Fibroblast of lung (primary cell): Measurements from ENCODE around the gene SPATA2L. TPM values are rescaled to one million over a fixed set of nuclear protein-coding genes. Genes with fewer than 3 reads are reported as not detected.

Source experiments
- DNase-seq, 2 donors: peaks; one replicate each; pipeline versions ENCODE4 v3.0.0 to v3.0.0-alpha.2; 2010; ENCODE audit warnings: low read depth in 2 of 2
- H2AFZ ChIP-seq: 2 replicates; pipeline ENCODE4 v1.5.1; 2012; ENCODE audit warnings: low read length, control low read depth, inconsistent platforms
- H3K27ac ChIP-seq: 2 replicates; pipeline ENCODE4 v1.5.1; 2011; ENCODE audit warnings: low read length, control low read depth; ENCODE audit not compliant: insufficient read depth
- H3K27me3 ChIP-seq: 2 replicates; pipeline ENCODE4 v1.5.1; 2011; ENCODE audit warnings: mild to moderate bottlenecking, low read length; ENCODE audit not compliant: control insufficient read depth, insufficient read depth
- H3K36me3 ChIP-seq: 2 replicates; pipeline ENCODE4 v1.5.1; 2011; ENCODE audit warnings: low read length; ENCODE audit not compliant: control insufficient read depth, insufficient read depth
- H3K4me1 ChIP-seq: 2 replicates; pipeline ENCODE4 v1.5.1; 2011; ENCODE audit warnings: low read length; ENCODE audit not compliant: control insufficient read depth, insufficient read depth; ENCODE audit errors: extremely low read depth
- H3K4me2 ChIP-seq: 2 replicates; pipeline ENCODE4 v1.5.1; 2011; ENCODE audit warnings: low read length, control low read depth; ENCODE audit not compliant: insufficient read depth; ENCODE audit errors: extremely low read depth
- H3K4me3 ChIP-seq, 4 experiments: fragments of 200-600 bp in 1 of 4; sonication (generic) in 1 of 4; replicated peaks in 1 of 4; 2 replicates each; pipeline ENCODE4 v1.5.1; 2011 to 2016; ENCODE audit warnings: low read length in 4 of 4, low read depth in 3 of 4, mild to moderate bottlenecking in 3 of 4, control low read depth in 2 of 4, inconsistent platforms in 1 of 4, mixed read lengths in 1 of 4; ENCODE audit not compliant: insufficient read depth in 1 of 4; ENCODE audit errors: control extremely low read depth in 1 of 4
- H3K79me2 ChIP-seq: 2 replicates; pipeline ENCODE4 v1.5.1; 2012; ENCODE audit warnings: mild to moderate bottlenecking, low read length, inconsistent platforms; ENCODE audit not compliant: control insufficient read depth, insufficient read depth
- H3K9ac ChIP-seq: 2 replicates; pipeline ENCODE4 v1.5.1; 2011; ENCODE audit warnings: mild to moderate bottlenecking, low read length, control low read depth; ENCODE audit not compliant: insufficient read depth
- H3K9me3 ChIP-seq: 2 replicates; pipeline ENCODE4 v1.5.1; 2012; ENCODE audit warnings: low read depth, low read length; ENCODE audit not compliant: control insufficient read depth, insufficient read depth
- H4K20me1 ChIP-seq: 2 replicates; pipeline ENCODE4 v1.5.1; 2011; ENCODE audit warnings: low read length; ENCODE audit not compliant: control insufficient read depth, insufficient read depth; ENCODE audit errors: extremely low read depth
- EZH2 ChIP-seq: IDR thresholded peaks from 2 replicates; pipeline ENCODE4 v1.5.1; 2012; ENCODE audit warnings: low read length, control low read depth, mild to moderate bottlenecking; ENCODE audit errors: missing control alignments
- polyA plus RNA-seq, 2 donors: library from polyadenylated mRNA; depleted of rRNA in 1 of 2; stranded (reverse) in 1 of 2; unstranded in 1 of 2; fragments of >200 nt; gene quantifications; 2 replicates each; pipeline ENCODE4 v1.2.1, GENCODE V29; 2011 to 2012; ENCODE audit warnings: missing spikeins in 1 of 2
- total RNA-seq: library from RNA; depleted of rRNA; stranded (reverse); fragments of >200 nt; gene quantifications from 2 replicates; pipeline ENCODE4 v1.2.1, GENCODE V29; 2014
- TF ChIP-seq, protein P1 (sequence below), 2 donors: IDR thresholded peaks in 1 of 2; conservative IDR thresholded peaks in 1 of 2; 1 replicate in 1 of 2; 2 replicates in 1 of 2; pipeline ENCODE4 v1.5.1; 2011 to 2012; ENCODE audit warnings: low read length in 2 of 2, control low read depth in 1 of 2, inconsistent platforms in 1 of 2, low read depth in 1 of 2, mild to moderate bottlenecking in 1 of 2

The SPATA2L gene
- total and polyA plus RNA-seq, 2 donors (not counting 1 experiment from before 2014, with no cell fraction given): 1.7 to 7.3 TPM

DNA sequence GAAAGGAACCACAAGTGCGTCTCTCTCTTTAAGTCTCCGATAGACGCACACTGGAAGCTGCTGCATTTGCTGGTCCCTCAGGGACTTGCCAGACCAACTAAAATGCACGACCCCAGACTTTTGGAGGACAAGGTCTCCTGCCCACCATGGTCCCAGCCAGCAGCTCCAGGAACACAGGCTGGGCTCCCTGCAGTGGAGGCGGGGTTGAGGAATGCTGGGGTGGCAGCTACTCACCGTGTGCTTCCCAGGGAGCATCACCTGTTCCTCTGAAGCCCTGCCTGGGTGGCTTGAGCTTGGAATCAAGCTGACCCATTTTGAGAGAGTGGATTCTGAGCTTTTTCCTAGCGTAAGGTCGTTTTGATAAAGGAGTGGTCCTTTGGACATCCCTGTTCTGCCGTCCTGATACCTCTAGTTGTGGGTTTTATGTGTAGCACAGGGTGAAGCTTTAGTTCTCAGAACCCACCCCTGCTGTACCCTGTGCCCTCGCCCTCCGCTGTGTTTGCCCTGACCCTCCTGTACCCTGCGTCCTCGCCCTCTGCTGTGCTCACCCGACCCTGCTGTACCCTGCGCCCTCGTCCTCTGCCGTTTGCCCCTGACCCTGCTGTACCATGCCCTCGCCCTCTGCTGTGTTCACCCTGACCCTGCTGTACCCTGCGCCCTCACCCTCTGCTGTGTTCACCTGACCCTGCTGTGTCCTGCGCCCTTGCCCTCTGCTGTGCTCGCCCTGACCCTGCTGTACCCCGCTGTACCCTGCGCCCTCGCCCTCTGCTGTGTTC is 30.8 kb upstream of the SPATA2L start:
- H3K36me3 ChIP-seq: peaks cover 41% of the 10 kb centered on the region
- TF ChIP-seq EZH2: no peak
- TF ChIP-seq, protein P1, sequence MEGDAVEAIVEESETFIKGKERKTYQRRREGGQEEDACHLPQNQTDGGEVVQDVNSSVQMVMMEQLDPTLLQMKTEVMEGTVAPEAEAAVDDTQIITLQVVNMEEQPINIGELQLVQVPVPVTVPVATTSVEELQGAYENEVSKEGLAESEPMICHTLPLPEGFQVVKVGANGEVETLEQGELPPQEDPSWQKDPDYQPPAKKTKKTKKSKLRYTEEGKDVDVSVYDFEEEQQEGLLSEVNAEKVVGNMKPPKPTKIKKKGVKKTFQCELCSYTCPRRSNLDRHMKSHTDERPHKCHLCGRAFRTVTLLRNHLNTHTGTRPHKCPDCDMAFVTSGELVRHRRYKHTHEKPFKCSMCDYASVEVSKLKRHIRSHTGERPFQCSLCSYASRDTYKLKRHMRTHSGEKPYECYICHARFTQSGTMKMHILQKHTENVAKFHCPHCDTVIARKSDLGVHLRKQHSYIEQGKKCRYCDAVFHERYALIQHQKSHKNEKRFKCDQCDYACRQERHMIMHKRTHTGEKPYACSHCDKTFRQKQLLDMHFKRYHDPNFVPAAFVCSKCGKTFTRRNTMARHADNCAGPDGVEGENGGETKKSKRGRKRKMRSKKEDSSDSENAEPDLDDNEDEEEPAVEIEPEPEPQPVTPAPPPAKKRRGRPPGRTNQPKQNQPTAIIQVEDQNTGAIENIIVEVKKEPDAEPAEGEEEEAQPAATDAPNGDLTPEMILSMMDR (conservative IDR thresholded peaks at IDR 0.05 in 1 of 2, IDR thresholded peaks at IDR 0.05 in 1 of 2; ENCODE audit: low read depth in 1 of 2, low read length in 2 of 2): no peak

DNA sequence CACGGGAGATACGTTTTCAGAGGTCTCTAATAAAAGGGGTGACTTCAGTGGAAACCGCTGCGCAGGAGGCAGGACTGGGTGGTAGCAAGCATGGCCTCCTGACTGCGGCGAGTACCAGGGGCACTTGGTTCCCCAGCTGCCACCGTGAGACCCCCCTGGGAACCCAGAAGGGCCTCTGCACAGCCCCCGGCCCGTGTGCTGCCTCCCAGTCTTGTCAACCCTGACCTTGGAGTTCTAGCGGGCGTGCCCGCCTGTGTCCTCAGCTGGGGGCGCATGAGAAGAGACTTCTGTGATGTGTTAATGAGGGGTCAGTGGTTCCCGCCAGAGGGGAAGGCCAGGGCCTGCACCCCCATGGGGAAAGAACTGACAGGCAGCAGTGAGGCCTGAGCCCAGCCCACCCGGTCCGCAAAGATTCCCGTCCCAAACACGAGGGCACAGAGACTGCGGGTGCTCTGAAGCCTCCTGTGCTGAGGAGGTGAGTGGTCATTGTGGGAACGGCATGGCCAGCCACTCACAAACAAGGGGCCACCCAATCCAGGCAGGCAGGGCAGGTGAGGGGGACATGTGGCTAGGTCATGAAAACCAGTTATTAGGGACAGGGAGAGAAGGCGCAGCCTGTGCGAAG is 29.2 kb upstream of the SPATA2L start:
- TF ChIP-seq, protein P1 (conservative IDR thresholded peaks at IDR 0.05 in 1 of 2, IDR thresholded peaks at IDR 0.05 in 1 of 2; ENCODE audit: low read depth in 1 of 2, low read length in 2 of 2): no peak
- TF ChIP-seq EZH2: no peak
- Histone ChIP-seq H3K4me3 (no peak overlapping the region), H3K27ac (no peak overlapping the region), H3K9me3 (no peaks in the 10 kb centered on the region), H3K9ac (no peak overlapping the region), H4K20me1 (no peaks in the 10 kb centered on the region), H3K27me3 (no peaks in the 10 kb centered on the region), H2AFZ (no peak overlapping the region), H3K4me1 (no peaks in the 10 kb centered on the region), H3K79me2 (peaks cover 2% of the 10 kb centered on the region), H3K36me3 (peaks cover 45% of the 10 kb centered on the region), H3K4me2 (no peak overlapping the region)
- no peak for DNase-seq

More for the DNA sequence above, 30.8 kb upstream of the SPATA2L start:
- Histone ChIP-seq H3K27ac (no peak overlapping the region), H3K27me3 (no peaks in the 10 kb centered on the region), H4K20me1 (no peaks in the 10 kb centered on the region), H3K9ac (no peak overlapping the region), H3K4me3 (no peak overlapping the region), H3K4me2 (no peak overlapping the region), H3K4me1 (no peaks in the 10 kb centered on the region), H3K79me2 (no peaks in the 10 kb centered on the region), H3K9me3 (no peaks in the 10 kb centered on the region), H2AFZ (no peak overlapping the region)
- no peak for DNase-seq

DNA sequence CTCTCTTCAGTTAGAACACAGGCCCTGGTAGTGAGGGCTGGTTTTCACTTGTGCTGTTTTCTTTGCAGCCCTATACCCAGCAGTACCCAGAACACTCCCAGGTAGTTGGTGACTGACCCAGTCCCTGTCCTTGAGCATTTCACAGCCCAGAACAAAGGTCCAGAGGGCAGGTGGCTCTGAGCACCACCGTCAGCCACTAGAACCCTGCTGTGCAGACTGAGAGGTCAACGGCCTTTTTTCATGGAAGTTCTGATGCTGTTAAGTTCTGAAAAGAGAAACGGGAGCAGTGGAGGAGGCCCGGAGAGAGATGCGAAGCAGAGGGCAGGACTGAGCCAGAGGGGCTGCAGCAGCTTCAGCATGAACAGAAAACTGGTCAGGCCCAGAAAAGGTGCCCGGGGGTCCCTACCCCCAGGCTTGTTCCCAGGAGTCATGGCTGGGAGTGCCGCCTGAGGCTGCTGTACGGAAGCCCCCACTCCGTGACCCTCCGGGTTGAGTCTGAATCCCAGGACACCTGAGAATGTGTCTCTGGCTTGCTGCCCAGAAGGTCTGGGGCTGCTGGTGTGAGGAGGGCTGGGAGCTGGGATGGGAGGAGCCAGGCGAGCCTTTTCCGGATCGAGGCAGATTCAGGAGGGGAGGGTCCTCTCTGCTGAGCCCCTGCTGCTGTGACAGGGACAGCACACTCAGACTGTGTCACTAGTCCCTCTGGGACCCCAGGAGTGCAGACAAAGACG is 28.5 kb upstream of the SPATA2L start:
- TF ChIP-seq, protein P1 (conservative IDR thresholded peaks at IDR 0.05 in 1 of 2, IDR thresholded peaks at IDR 0.05 in 1 of 2; ENCODE audit: low read depth in 1 of 2, low read length in 2 of 2): no peak
- no peak for TF ChIP-seq EZH2
- H3K9ac ChIP-seq: no peak overlapping the region
- H3K4me2 ChIP-seq: no peak overlapping the region
- no peaks in the 10 kb centered on the region for H3K9me3 ChIP-seq
- DNase-seq: no peak
- H3K4me3 ChIP-seq: no peak overlapping the region
- H3K36me3 ChIP-seq: peaks cover 44% of the 10 kb centered on the region
- no peaks in the 10 kb centered on the region for H4K20me1 ChIP-seq
- no peak overlapping the region for H2AFZ ChIP-seq
- H3K79me2 ChIP-seq: peaks cover 2% of the 10 kb centered on the region
- no peak overlapping the region for H3K27ac ChIP-seq
- no peaks in the 10 kb centered on the region for H3K27me3 ChIP-seq
- H3K4me1 ChIP-seq: no peaks in the 10 kb centered on the region
